ENCODE data around the gene LAMP2.

DNA sequence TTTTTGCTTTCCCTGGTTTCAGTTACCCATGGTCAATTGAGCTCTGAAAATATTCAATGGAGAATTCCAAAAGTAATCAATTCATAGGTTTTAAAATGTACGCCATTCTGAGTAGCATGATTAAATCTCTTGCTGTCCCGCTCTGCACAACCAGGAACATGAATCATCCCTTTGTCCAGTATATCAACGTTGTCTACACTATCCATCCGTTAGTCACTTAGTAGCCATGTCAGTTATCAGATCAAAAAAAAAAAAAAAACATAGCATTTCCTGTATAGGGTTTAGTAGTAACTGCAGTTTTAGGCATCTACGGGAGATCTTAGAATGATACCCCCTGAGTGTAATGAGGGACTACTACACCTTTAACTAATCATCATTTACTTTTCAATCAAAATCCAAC lies 15.1 kb downstream of the LAMP2 start:
- TF ChIP-seq CTCF (IDR thresholded peaks at IDR 0.05; ENCODE audit: low read length) (no peak), EZH2 (optimal IDR thresholded peaks at IDR 0.05; ENCODE audit: low read depth, low read length) (no peak)

Data from MM.1S (cell line).